ENCODE data around the gene OR1F1. TPM values are rescaled to one million over a fixed set of nuclear protein-coding genes. Genes with fewer than 3 reads are reported as not detected.

OR1F1 gene
- total and polyA plus RNA-seq, 9 of the 15 experiments (the other 6 are each of a cell fraction or from before 2014, with no cell fraction given) = 0.15 to 0.61 (median 0.35) TPM; not detected in 3

GRCh38 chr16:3171855-3172593 is 16.0 kb upstream of the OR1F1 start (continued):
- no peak for TF ChIP-seq EGR1 (conservative IDR thresholded peaks at IDR 0.05)
- TF ChIP-seq ZNF398 (CRISPR knock-in tag; IDR thresholded peaks at IDR 0.05) = no peak
- TF ChIP-seq NFE2 (IDR thresholded peaks at IDR 0.05; ENCODE audit: low read depth) = no peak
- TF ChIP-seq HDAC6 (IDR thresholded peaks at IDR 0.05; ENCODE audit: low read depth, low read length) = no peak
- TF ChIP-seq NELFE (IDR thresholded peaks at IDR 0.05; ENCODE audit: insufficient read depth, insufficient read length) = no peak
- TF ChIP-seq JUNB (CRISPR knock-in tag; conservative IDR thresholded peaks at IDR 0.05) = no peak
- TF ChIP-seq ZBTB49 (CRISPR knock-in tag; IDR thresholded peaks at IDR 0.05; ENCODE audit: borderline replicate concordance) = no peak
- TF ChIP-seq TCF15 (CRISPR knock-in tag; IDR thresholded peaks at IDR 0.05) = no peak
- no peak for TF ChIP-seq ZNF318 (IDR thresholded peaks at IDR 0.05; ENCODE audit: borderline replicate concordance in 1 of 2, low read depth in 1 of 2)
- TF ChIP-seq KDM1A (IDR thresholded peaks at IDR 0.05) = 0 out of 4 replicates have a peak, but pooled peaks have one; percentile 8 to 35
- TF ChIP-seq ZNF23 (CRISPR knock-in tag; IDR thresholded peaks at IDR 0.05) = no peak
